Measurements from ENCODE around the gene MGAT5. TPM values are rescaled to one million over a fixed set of nuclear protein-coding genes. Genes with fewer than 3 reads are reported as not detected.

MGAT5 gene
- total RNA-seq, 2 donors from 2014 or later, result 61.7 to 63.2 TPM

- Histone ChIP-seq H3K27ac (no peak overlapping the region), H3K9me3 (no peaks in the 10 kb centered on the region), H3K27me3 (no peaks in the 10 kb centered on the region), H3K36me3 (no peaks in the 10 kb centered on the region), H3K4me1 (no peaks in the 10 kb centered on the region), H3K9ac (ENCODE audit: low read depth in 2 of 2, low read length in 2 of 2) (no peak overlapping the region), H3K4me3 (no peak overlapping the region)
- no peak for TF ChIP-seq CTCF (IDR thresholded peaks at IDR 0.05)
- no peak for DNase-seq
- intact Hi-C loops (cut with DNase I), result loop anchor here (10.0 kb wide), 1 partner anchor 463 kb away; the partner anchor contains the start of gene CCNT2
Measured at GRCh38 chr2:134452042-134452733, 198.3 kb downstream of the MGAT5 start.

DNA sequence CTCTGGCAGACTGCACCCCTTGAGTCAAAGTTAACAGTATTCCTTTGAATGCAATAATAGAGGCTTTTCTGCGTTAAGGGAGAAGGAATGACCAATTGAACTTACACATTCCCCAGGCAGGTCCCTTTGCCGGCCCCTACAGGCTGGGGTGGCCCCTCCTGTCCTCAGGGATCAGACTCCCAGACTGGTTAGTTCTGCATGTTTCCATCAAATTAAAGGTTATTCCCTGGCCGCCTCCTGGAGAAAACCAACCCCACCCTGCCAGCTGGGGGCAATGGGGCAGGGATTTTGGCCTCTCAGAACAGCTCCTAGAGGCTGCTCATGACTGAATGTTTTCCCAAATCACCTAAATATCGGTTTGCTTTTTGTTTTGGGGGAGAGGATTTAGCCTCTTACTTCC, 199.6 kb downstream of the MGAT5 start:
- no peaks in the 10 kb centered on the region for H3K36me3 ChIP-seq
- no peaks in the 10 kb centered on the region for H3K4me1 ChIP-seq
- no peaks in the 10 kb centered on the region for H3K9me3 ChIP-seq
- DNase-seq, result no peak
- intact Hi-C loops (cut with DNase I), result loop anchor here (10.0 kb wide), 1 partner anchor 461 kb away; the partner anchor contains the start of gene CCNT2
- no peak overlapping the region for H3K27ac ChIP-seq
- no peak overlapping the region for H3K4me3 ChIP-seq
- no peak overlapping the region for H3K9ac ChIP-seq (ENCODE audit: low read depth in 2 of 2, low read length in 2 of 2)
- no peak for TF ChIP-seq CTCF (IDR thresholded peaks at IDR 0.05)
- H3K27me3 ChIP-seq, result no peaks in the 10 kb centered on the region

GRCh38 chr2:134453973-134454372, 200.1 kb downstream of the MGAT5 start:
- Histone ChIP-seq H3K36me3 (no peaks in the 10 kb centered on the region), H3K9ac (ENCODE audit: low read depth in 2 of 2, low read length in 2 of 2) (no peak overlapping the region), H3K27ac (no peak overlapping the region), H3K27me3 (no peaks in the 10 kb centered on the region), H3K4me1 (no peaks in the 10 kb centered on the region), H3K4me3 (no peak overlapping the region), H3K9me3 (no peaks in the 10 kb centered on the region)
- TF ChIP-seq CTCF (IDR thresholded peaks at IDR 0.05), result no peak
- intact Hi-C loops (cut with DNase I), result loop anchor here (10.0 kb wide), 1 partner anchor 461 kb away; the partner anchor contains the start of gene CCNT2
- no peak for DNase-seq

DNA sequence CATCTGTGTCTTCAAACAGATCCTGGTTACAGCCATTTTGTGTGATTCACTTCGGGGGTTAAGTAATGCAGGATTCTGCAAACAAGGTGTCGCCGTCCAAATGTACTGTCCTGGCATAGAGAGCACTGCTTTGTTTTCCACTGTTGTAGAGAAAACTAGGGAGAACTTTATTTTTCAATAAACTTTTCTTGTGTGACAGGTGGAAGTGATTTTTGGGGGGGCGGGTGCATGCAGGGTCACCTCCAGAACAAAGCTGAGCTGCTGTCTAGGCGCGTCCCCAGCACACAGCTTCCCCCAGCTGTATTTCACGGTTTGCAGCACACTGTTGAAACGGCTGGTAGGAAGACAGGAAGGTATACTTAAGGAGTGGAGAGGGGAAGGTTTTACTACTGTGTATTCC, 200.6 kb downstream of the MGAT5 start:
- H3K9me3 ChIP-seq, result no peaks in the 10 kb centered on the region
- no peak overlapping the region for H3K27ac ChIP-seq
- H3K9ac ChIP-seq (ENCODE audit: low read depth in 2 of 2, low read length in 2 of 2), result no peak overlapping the region
- intact Hi-C loops (cut with DNase I), result loop anchor here (10.0 kb wide), 1 partner anchor 460 kb away; the partner anchor contains the start of gene CCNT2
- no peaks in the 10 kb centered on the region for H3K4me1 ChIP-seq
- no peak for DNase-seq
- no peak for TF ChIP-seq CTCF (IDR thresholded peaks at IDR 0.05)
- H3K27me3 ChIP-seq, result no peaks in the 10 kb centered on the region
- H3K36me3 ChIP-seq, result no peaks in the 10 kb centered on the region
- H3K4me3 ChIP-seq, result no peak overlapping the region

GRCh38 chr2:134454931-134455330, 201.1 kb downstream of the MGAT5 start:
- no peaks in the 10 kb centered on the region for H3K27me3 ChIP-seq
- intact Hi-C loops (cut with DNase I), result loop anchor here (10.0 kb wide), 1 partner anchor 460 kb away; the partner anchor contains the start of gene CCNT2
- no peaks in the 10 kb centered on the region for H3K9me3 ChIP-seq
- H3K4me1 ChIP-seq, result no peaks in the 10 kb centered on the region
- no peak overlapping the region for H3K9ac ChIP-seq (ENCODE audit: low read depth in 2 of 2, low read length in 2 of 2)
- no peak for TF ChIP-seq CTCF (IDR thresholded peaks at IDR 0.05)
- DNase-seq, result no peak
- no peaks in the 10 kb centered on the region for H3K36me3 ChIP-seq
- H3K4me3 ChIP-seq, result no peak overlapping the region
- H3K27ac ChIP-seq, result no peak overlapping the region
